ENCODE results near the gene ICE2.

Gene ICE2

DNA sequence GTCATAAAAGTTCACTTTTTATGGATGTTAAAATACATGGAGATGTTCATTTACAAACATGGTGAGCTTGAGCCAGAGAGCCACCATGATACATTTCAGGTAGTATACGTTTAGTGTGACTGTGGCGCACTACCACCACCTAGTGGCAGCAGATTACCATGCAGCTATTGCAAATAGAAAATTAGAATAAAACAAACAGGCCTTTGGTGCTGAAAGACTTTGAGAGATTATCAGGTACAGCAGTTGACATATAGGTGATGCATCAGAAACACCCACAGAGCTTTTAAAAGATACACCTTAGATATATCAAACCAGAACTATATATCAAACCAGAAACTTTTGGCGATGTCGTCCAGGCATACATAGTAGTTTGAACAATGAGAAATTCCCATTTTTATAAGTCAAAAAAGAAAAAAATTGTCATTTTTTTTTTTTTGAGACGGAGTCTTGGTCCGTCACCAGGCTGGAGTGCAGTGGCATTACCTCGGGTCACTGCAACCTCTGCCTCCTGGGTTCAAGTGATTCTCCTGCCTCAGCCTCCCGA lies 42.0 kb upstream of the ICE2 start:
- no peak for TF ChIP-seq EZH2phosphoT487 (IDR thresholded peaks at IDR 0.05; ENCODE audit: low read length)
- TF ChIP-seq, protein P1, sequence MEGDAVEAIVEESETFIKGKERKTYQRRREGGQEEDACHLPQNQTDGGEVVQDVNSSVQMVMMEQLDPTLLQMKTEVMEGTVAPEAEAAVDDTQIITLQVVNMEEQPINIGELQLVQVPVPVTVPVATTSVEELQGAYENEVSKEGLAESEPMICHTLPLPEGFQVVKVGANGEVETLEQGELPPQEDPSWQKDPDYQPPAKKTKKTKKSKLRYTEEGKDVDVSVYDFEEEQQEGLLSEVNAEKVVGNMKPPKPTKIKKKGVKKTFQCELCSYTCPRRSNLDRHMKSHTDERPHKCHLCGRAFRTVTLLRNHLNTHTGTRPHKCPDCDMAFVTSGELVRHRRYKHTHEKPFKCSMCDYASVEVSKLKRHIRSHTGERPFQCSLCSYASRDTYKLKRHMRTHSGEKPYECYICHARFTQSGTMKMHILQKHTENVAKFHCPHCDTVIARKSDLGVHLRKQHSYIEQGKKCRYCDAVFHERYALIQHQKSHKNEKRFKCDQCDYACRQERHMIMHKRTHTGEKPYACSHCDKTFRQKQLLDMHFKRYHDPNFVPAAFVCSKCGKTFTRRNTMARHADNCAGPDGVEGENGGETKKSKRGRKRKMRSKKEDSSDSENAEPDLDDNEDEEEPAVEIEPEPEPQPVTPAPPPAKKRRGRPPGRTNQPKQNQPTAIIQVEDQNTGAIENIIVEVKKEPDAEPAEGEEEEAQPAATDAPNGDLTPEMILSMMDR (IDR thresholded peaks at IDR 0.05; ENCODE audit: low read length) = peak; percentile 91
- Histone ChIP-seq H3K9ac (ENCODE audit: low read length) (no peak overlapping the region), H3K4me3 (ENCODE audit: low read length) (no peak overlapping the region), H3K9me2 (replicated peaks; ENCODE audit: insufficient read depth, low read length) (no peaks in the 10 kb centered on the region), H3K27me3 (replicated peaks; ENCODE audit: insufficient read depth, low read length) (no peaks in the 10 kb centered on the region), H3K4me2 (ENCODE audit: low read depth, low read length) (no peak overlapping the region), H2AFZ (ENCODE audit: low read length) (no peak overlapping the region), H3K36me3 (replicated peaks; ENCODE audit: insufficient read depth, low read length) (no peaks in the 10 kb centered on the region), H4K20me1 (ENCODE audit: insufficient read depth, low read length) (no peaks in the 10 kb centered on the region), H3K9me3 (replicated peaks; ENCODE audit: insufficient read depth, low read length) (no peaks in the 10 kb centered on the region), H3K27ac (ENCODE audit: low read length) (no peak overlapping the region), H3K79me2 (ENCODE audit: low read length) (no peaks in the 10 kb centered on the region), H3K4me1 (ENCODE audit: low read length) (peaks cover 5% of the 10 kb centered on the region; the same call in 1 of the 2 replicates), H3F3A (ENCODE audit: insufficient read depth, low read length) (no peaks in the 10 kb centered on the region)
- peak; percentile 75 for DNase-seq

DNA sequence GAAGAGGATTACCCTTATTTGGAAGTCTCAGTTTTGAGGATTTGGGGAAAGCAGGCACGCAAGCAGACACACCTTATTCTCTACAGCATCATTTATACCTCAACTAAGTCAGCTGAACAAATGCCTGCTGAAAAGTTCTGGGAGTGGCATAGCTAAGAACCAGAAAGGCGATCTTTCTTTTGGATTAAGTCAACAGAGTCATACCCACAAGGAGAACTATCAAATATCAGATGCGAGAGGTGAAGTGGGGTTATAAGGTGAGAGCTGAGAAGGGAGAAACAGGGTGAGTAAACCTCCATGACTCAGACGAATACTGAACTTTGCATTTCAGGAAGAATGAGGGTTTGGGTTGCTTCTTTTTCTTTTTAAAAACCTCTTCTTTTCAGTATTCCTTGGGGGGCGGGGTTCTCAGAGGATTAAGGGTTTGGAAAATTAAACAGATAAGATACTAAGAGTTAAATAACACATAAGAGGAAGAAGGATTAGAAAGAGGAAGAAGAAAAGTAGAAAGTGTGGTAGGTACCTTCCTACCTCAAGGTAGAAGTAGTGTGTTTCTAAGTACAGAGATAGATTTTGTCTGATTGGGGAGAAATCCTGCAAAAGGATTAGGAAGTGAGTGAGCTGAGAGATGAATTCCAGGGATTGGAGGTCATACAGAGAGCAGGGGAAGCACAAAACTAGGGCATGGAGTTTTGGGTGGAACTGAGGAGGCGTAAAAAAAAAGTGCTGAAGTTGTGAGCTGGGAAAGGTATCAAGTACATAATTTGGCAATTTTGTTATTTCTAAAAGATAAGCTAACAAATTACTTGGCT lies 41.3 kb upstream of the ICE2 start:
- Histone ChIP-seq H3K9me3 (replicated peaks; ENCODE audit: insufficient read depth, low read length) (no peaks in the 10 kb centered on the region), H2AFZ (ENCODE audit: low read length) (no peak overlapping the region), H3K4me3 (ENCODE audit: low read length) (no peak overlapping the region), H4K20me1 (ENCODE audit: insufficient read depth, low read length) (no peaks in the 10 kb centered on the region), H3K27me3 (replicated peaks; ENCODE audit: insufficient read depth, low read length) (no peaks in the 10 kb centered on the region), H3K36me3 (replicated peaks; ENCODE audit: insufficient read depth, low read length) (no peaks in the 10 kb centered on the region), H3K9ac (ENCODE audit: low read length) (no peak overlapping the region), H3K4me2 (ENCODE audit: low read depth, low read length) (no peak overlapping the region), H3F3A (ENCODE audit: insufficient read depth, low read length) (no peaks in the 10 kb centered on the region), H3K79me2 (ENCODE audit: low read length) (no peaks in the 10 kb centered on the region), H3K4me1 (ENCODE audit: low read length) (peaks cover 5% of the 10 kb centered on the region; the same call in 1 of the 2 replicates), H3K27ac (ENCODE audit: low read length) (no peak overlapping the region), H3K9me2 (replicated peaks; ENCODE audit: insufficient read depth, low read length) (no peaks in the 10 kb centered on the region)
- DNase-seq = no peak
- TF ChIP-seq EZH2 (optimal IDR thresholded peaks at IDR 0.05; ENCODE audit: low read depth, low read length) = no peak
- TF ChIP-seq EZH2phosphoT487 (IDR thresholded peaks at IDR 0.05; ENCODE audit: low read length) = no peak
- TF ChIP-seq, protein P1 (IDR thresholded peaks at IDR 0.05; ENCODE audit: low read length) = no peak

DNA sequence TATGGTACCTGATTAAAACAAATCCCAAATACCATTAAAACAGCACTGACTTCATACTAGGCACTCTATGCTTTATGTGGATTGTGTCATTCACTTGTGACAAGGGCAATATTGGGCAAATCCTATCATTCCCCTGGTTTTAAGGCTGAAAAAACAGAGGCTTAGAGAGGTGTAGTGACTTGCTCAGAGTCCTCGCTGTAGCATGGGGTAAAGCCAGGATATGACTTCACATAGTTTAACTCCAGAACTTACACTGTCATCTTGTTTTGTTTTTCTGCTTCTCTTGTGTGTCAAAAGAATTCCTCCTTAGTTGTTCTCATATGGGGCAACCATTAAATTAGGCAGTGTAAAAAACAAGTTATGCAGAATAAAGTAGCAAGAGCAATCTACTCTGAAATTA lies 40.3 kb upstream of the ICE2 start:
- DNase-seq = no peak
- TF ChIP-seq, protein P1 (IDR thresholded peaks at IDR 0.05; ENCODE audit: low read length) = no peak
- TF ChIP-seq EZH2phosphoT487 (IDR thresholded peaks at IDR 0.05; ENCODE audit: low read length) = no peak
- TF ChIP-seq EZH2 (optimal IDR thresholded peaks at IDR 0.05; ENCODE audit: low read depth, low read length) = no peak

More for the DNA sequence above, 40.3 kb upstream of the ICE2 start:
- Histone ChIP-seq H3K9me3 (replicated peaks; ENCODE audit: insufficient read depth, low read length) (no peaks in the 10 kb centered on the region), H4K20me1 (ENCODE audit: insufficient read depth, low read length) (no peaks in the 10 kb centered on the region), H3K27ac (ENCODE audit: low read length) (no peak overlapping the region), H3K9me2 (replicated peaks; ENCODE audit: insufficient read depth, low read length) (no peaks in the 10 kb centered on the region), H3K4me3 (ENCODE audit: low read length) (no peak overlapping the region), H3K4me2 (ENCODE audit: low read depth, low read length) (no peak overlapping the region), H3K9ac (ENCODE audit: low read length) (no peak overlapping the region), H3K27me3 (replicated peaks; ENCODE audit: insufficient read depth, low read length) (no peaks in the 10 kb centered on the region), H3K4me1 (ENCODE audit: low read length) (peaks cover 5% of the 10 kb centered on the region; the same call in 1 of the 2 replicates), H3K79me2 (ENCODE audit: low read length) (no peaks in the 10 kb centered on the region), H3K36me3 (replicated peaks; ENCODE audit: insufficient read depth, low read length) (no peaks in the 10 kb centered on the region), H2AFZ (ENCODE audit: low read length) (no peak overlapping the region), H3F3A (ENCODE audit: insufficient read depth, low read length) (no peaks in the 10 kb centered on the region)
